Esophagus muscularis mucosa (tissue), 4 donors: ENCODE measurements around the gene BMP8A.

Source experiments
- EP300 ChIP-seq: sonication (generic); formaldehyde crosslinking; IDR thresholded peaks from one replicate; pipeline ENCODE4 v1.6.1; 2017; ENCODE audit warnings: antibody characterized with exemption
- POLR2A ChIP-seq: fragments of 450-650 bp; IDR thresholded peaks from one replicate; pipeline ENCODE4 v1.6.1; 2017; ENCODE audit warnings: antibody characterized with exemption, moderate library complexity, mild to moderate bottlenecking, low read depth
- TF ChIP-seq, protein P1 (sequence below), 3 experiments: fragments of 200-600 bp in 2 of 3; fragments of 450-650 bp in 1 of 3; sonication (generic) in 2 of 3; IDR thresholded peaks; one replicate each; pipeline ENCODE4 v1.5.1; 2017 to 2019; ENCODE audit warnings: antibody characterized with exemption in 3 of 3, mild to moderate bottlenecking in 2 of 3, moderate library complexity in 1 of 3

GRCh38 chr1:39562886-39563285 lies 71.5 kb downstream of the BMP8A start:
- TF ChIP-seq, protein P1, sequence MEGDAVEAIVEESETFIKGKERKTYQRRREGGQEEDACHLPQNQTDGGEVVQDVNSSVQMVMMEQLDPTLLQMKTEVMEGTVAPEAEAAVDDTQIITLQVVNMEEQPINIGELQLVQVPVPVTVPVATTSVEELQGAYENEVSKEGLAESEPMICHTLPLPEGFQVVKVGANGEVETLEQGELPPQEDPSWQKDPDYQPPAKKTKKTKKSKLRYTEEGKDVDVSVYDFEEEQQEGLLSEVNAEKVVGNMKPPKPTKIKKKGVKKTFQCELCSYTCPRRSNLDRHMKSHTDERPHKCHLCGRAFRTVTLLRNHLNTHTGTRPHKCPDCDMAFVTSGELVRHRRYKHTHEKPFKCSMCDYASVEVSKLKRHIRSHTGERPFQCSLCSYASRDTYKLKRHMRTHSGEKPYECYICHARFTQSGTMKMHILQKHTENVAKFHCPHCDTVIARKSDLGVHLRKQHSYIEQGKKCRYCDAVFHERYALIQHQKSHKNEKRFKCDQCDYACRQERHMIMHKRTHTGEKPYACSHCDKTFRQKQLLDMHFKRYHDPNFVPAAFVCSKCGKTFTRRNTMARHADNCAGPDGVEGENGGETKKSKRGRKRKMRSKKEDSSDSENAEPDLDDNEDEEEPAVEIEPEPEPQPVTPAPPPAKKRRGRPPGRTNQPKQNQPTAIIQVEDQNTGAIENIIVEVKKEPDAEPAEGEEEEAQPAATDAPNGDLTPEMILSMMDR (IDR thresholded peaks at IDR 0.05): no peak
- no peak for TF ChIP-seq POLR2A
- TF ChIP-seq EP300: no peak
